ENCODE data around the gene SLC22A15.
"Not testable (repeated sequence)": the region's sequence is repeated elsewhere in the genome, so short reads cannot be mapped to it uniquely, and the experiment has no call there.

The SLC22A15 gene

GRCh38 chr1:116033322-116033721 lies 57.0 kb downstream of the SLC22A15 start:
- no peak for DNase-seq (ENCODE audit: low read depth)

- no peak for DNase-seq (ENCODE audit: low read depth)
These were observed 59.9 kb downstream of the SLC22A15 start for GRCh38 chr1:116036255-116036654.

DNA sequence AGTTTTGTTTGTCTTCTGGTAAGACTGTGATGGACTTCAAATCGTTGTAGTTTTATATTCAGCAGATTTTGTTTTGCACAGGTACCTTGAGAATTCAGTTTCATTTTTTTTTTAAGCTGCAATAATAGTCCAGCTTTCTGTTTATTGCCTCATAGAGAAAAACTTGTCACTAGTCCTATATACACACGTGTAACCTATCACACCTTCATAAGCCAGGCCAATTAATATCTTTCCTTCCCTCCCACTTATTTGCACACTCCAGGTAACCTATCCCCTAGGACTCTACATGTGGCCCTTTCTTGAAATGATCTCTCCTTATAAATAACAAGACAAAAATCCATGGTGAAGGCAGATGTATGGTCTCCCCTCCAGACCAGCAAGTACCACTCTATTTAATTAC lies 62.4 kb downstream of the SLC22A15 start:
- no peak for DNase-seq (ENCODE audit: low read depth)

- DNase-seq (ENCODE audit: low read depth) = no peak
These were observed 67.8 kb downstream of the SLC22A15 start for GRCh38 chr1:116044071-116044470.

GRCh38 chr1:116046933-116047332 lies 70.6 kb downstream of the SLC22A15 start:
- DNase-seq (ENCODE audit: low read depth) = not testable (repeated sequence)

- DNase-seq (ENCODE audit: low read depth) = not testable (repeated sequence)
These were observed 75.6 kb downstream of the SLC22A15 start for GRCh38 chr1:116051896-116052295.

DNA sequence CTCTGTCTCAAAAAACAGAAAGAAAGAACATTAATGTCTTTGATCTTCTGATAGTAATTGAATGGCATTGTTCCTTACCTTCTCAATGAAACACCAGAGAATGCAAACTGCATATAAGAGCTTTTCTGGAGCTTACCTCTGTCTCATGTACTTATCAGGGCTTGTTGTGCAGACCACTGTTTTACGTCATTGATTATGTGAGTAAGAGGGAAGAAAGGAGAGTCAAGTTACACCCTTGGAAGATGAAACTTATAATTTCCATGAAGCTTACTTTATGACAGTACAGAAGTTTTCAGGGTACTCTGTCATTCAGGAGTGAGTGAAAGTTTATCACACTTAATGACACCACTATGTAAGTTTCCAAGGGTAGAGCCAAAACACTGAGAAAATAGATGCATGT lies 85.9 kb downstream of the SLC22A15 start:
- no peak for DNase-seq (ENCODE audit: low read depth)

DNA sequence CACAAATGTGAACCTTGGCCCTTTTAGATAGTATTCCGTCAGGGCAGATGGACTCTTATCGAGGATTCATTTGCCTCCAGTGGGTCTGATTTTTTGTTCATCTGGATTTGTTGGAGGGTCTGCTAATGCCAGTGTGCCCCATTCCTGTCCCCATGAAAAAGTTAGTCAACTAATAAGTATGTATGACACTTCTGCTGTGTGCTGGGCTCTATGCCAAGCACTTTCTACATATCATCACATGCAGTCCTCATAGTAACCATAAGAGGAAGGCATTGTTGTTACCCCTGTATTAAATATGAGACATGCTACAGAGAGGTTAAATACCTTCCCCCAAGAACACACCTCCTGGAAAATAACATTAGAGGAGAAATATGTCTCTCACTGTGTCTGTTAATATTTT lies 88.3 kb downstream of the SLC22A15 start:
- DNase-seq (ENCODE audit: low read depth) = no peak

- DNase-seq (ENCODE audit: low read depth) = no peak
These were observed 90.7 kb downstream of the SLC22A15 start for GRCh38 chr1:116066868-116067565.

- DNase-seq (ENCODE audit: low read depth) = no peak
These were observed 91.2 kb downstream of the SLC22A15 start for GRCh38 chr1:116067566-116067890.

DNA sequence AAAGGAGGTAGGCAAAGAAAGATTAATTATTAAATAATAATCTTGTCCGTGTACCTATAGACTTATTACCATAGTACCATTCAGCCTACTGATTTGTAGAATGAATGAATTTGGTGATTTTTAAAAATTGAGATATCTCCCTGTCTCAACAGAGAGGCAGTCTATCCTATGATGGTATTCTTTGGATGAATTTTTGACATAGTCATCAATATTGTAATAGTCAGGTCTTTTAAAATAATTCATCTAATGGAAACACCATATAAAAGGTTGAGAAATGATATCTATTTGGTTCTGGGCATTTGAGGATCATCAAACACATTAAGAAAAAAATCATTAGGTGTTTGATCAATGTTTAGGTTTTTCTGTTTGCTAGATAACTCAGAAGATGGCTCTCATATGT lies 99.3 kb downstream of the SLC22A15 start:
- no peak for DNase-seq (ENCODE audit: low read depth)

DNA sequence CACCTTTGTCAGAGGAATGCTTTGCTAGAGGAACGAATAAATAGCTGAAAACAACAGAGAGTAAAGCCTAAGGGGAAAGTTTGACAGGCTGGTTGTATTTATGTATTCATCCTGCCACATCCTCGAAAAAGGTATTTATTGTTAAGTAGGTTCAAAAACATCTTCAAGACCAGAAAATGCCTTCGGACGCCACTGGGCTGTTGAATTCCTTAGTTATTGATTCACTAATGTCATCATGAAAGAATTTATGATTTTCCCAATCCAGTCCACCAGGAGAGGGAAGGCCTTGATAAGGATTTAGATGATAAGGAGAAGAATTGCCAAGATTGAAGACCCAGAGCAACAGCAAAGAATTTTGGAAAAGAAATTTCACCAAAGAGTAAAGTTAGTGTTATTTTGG lies 99.7 kb downstream of the SLC22A15 start:
- no peak for DNase-seq (ENCODE audit: low read depth)

DNA sequence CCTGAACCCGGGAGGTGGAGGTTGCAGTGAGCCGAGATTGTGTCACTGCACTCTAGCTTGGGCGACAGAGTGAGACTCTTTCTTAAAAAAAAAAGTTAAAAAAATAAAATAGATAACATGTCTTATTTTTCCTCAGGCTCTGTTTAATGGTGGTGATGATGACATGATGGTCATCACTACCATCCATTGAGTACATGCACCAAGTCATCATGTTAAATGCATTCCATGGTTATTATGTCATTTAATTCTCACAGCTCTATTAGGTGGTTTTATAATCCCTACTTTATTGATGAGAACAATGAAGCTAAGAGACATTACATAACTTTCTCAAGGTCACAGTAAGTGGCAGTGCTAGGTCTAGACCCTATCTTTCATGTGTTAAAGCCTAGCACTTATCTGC lies 100.5 kb downstream of the SLC22A15 start:
- DNase-seq (ENCODE audit: low read depth) = no peak

DNA sequence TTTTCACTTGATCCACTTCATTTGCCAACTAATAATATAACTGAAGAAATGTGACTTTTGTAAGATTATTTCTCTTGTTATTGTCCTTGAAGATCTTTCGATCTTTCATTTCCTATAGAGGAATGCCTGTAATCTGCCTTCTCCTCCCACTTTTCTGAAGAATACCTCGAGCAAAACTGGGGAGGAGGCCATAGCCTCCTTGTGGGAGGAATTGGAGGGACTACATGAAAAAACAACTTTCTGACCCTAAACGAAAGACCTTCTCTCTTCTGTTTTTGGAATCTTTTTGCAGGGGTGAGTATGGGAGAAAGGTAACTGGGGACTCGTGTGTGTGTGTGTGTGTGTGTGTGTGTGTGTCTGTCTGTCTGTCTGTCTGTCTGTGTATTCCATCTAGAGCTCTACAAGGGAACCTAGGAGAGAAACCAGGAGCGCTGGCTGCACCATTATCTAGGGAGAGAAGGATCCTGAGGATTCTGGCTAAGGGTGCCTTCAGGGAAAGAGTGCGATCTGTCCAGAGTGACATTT lies 102.4 kb downstream of the SLC22A15 start:
- DNase-seq (ENCODE audit: low read depth) = no peak

GRCh38 chr1:116087628-116088027 lies 111.3 kb downstream of the SLC22A15 start:
- DNase-seq (ENCODE audit: low read depth) = no peak

DNA sequence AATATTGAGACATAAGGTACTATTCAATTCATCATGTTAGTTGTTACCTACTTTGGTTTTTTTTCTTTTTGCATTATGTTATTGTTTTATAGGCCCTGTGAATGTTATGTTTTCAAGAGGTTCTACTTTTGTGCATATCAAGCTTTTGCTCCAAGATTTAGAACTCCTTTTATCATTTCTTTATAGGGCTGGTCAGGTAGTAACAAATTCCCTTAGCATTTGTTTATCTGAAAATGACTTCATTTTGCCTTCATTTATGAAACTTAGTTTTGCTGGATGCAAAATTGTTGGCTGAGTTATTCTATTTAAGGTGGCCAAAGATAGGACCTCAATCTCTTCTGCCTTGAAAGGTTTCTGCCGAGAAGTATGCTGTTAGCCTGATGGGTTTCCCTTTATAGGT lies 113.6 kb downstream of the SLC22A15 start:
- DNase-seq (ENCODE audit: low read depth) = no peak

DNA sequence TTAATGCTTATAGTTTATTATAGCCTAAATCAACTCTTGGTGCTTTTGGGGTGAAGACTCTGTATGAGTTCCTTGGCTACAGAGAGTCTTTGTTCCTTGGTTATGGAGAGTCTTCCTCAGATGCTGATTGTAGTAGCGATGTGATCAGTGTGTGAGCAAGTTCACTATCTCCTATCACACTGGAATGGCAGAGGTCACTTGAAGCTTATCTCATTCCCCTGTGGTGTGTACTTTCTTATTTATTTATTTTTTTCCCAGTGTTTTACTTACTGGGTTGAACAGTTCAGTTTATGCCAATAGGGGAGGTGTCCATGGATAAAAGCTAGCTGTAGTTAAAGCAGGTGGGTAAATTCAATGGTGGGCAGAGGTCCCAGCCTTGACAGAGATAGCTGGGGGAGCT lies 114.8 kb downstream of the SLC22A15 start:
- no peak for DNase-seq (ENCODE audit: low read depth)

GRCh38 chr1:116092752-116093489 lies 116.6 kb downstream of the SLC22A15 start:
- no peak for DNase-seq (ENCODE audit: low read depth)

DNA sequence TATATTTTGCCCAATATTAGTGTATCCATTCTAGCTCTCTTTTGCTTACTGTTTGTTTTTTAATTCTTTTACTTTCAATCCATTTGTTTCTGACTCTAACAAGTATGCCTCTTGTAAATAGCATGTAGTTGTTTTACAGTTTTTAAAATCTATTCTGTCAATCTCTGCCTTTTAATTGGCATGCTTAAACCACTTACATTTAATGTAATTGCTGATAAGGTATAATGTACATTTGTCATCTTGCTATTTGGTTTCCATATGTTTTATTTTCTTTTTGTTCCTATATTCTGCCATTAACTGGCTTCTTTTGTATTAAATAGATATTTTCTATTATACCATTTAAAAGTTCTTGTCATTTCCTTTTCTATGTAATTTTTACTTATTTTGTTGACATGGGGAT lies 118.7 kb downstream of the SLC22A15 start:
- DNase-seq (ENCODE audit: low read depth) = no peak

DNA sequence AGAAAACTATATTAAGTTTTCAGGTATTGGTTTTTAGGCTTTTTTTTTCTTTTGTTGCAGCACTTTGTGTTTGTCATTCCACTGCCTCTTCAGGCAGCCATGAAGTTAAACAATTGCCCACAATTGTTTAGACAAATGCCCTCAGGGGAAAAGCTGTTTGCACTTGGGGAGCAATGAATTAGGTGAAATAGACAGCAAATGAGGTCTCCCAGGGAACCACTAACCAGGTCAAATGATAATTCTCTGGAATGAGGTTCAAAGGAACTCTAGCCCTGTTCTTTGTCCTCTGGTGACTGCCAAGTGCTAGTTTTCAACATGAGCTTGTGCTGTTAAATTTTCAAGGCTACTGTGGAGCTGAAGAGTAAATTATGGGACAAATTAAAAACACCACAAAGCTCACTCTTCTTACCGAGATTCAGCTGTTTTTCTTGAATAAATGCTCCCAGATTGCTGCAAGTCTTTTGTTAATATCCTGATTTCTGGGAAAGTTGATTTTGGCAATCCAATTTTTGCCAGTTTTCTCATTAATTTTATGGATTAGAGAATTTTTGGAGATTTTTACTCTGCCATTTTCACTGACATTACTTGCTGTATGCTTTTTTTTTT lies 119.8 kb downstream of the SLC22A15 start:
- no peak for DNase-seq (ENCODE audit: low read depth)

GRCh38 chr1:116097626-116098025 lies 121.3 kb downstream of the SLC22A15 start:
- DNase-seq (ENCODE audit: low read depth) = no peak

GRCh38 chr1:116099379-116099778 lies 123.1 kb downstream of the SLC22A15 start:
- DNase-seq (ENCODE audit: low read depth) = no peak

DNA sequence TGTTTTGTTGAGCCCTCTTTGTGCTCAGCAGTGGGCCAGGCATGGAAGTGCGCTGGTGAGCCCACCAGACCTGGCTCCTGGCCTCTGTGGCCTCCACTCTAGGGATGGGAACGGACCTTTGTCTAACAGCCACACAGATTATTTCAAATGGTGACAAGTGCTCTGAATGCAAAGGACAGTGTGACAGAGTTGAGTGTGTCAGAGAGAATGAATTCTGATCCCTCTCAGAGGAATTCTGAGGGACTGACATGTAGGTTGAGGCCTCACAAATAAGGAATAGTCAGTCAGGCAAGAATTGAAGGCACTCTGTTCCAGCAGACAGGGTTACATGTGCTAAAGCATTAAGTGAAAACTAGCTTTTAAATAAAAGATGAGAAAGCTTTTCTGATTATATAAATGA lies 123.6 kb downstream of the SLC22A15 start:
- no peak for DNase-seq (ENCODE audit: low read depth)

Data from stimulated activated CD8-positive, alpha-beta memory T cell treated with anti-CD3 and anti-CD28 coated beads, Interleukin-12 subunit alpha, Interleukin-12 subunit beta, amount 100 ng/mL, for 1 hour (primary cell).